ENCODE measurements around the gene GDF7.

DNA sequence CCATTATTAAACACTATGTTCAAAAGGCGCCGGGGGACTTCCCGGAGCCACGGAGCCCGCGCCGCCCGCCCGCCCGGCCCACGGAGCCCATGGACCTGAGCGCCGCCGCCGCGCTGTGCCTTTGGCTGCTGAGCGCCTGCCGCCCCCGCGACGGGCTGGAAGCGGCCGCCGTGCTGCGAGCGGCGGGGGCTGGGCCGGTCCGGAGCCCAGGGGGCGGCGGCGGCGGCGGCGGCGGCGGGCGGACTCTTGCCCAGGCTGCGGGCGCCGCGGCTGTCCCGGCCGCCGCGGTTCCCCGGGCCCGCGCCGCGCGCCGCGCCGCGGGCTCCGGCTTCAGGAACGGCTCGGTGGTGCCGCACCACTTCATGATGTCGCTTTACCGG is 197 bp downstream of the GDF7 start:
- TF ChIP-seq RAD21 (IDR thresholded peaks at IDR 0.05 in 1 of 2, conservative IDR thresholded peaks at IDR 0.05 in 1 of 2; ENCODE audit: low read depth in 2 of 2, low read length in 2 of 2) (no peak), CEBPB (IDR thresholded peaks at IDR 0.05; ENCODE audit: low read depth, low read length) (no peak)
- TF ChIP-seq, protein P1, sequence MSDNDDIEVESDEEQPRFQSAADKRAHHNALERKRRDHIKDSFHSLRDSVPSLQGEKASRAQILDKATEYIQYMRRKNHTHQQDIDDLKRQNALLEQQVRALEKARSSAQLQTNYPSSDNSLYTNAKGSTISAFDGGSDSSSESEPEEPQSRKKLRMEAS (IDR thresholded peaks at IDR 0.05) = no peak

Data from H1 (cell line).